ENCODE data around the gene ATXN1L.
A peak's percentile ranks its signal among the peaks of the same experiment; 100 is the strongest.
"Not testable (repeated sequence)": the region's sequence is repeated elsewhere in the genome, so short reads cannot be mapped to it uniquely, and the experiment has no call there.

The ATXN1L gene

DNA sequence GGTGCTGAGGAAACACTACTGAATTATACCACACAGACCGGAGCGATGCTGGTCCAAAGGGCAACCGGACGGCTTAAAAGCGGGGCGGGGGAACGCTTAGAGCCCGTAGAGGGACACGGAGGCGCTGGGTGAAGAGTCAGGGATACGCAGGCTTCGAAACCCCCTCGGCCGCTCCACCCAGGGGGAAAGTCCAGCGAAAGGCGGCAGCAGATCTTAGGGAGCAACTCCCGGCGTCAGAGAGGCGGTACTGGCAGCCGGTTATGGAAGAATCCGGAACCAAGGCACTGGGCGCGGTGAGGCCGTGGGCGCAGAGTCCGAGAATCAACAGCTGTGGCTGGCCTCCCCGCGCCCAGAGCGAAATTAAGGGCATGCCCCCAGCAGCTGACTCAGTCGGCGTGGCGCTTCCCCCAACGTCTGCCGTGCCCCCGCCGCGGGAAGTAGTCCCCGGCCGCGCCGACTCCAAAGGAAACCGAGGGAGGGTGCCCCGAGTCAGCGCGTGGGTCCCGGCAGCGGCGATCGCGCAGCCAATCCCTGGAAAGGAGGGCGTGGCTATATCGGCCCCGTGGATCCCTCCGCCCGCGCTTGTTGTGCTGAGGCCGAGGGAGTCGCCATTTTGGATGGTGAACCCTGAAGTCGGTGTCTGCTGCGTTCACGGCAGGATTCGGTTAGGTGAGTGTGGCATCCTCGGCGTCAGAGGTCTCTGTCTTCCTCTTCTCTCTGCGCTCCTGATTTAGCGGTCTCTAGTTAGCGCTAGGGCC, 49.3 kb downstream of the ATXN1L start, which contains the start of gene IST1:
Gene IST1 (plus strand): TSS at position 611 of the 758 bp plus-strand sequence. CDS start 20,110 bp downstream, outside the sequence.
- peak; percentile 98 for DNase-seq

- DNase-seq: no peak
These were observed 50.0 kb downstream of the ATXN1L start for GRCh38 chr16:71895679-71896365.

GRCh38 chr16:71896764-71897368, 51.1 kb downstream of the ATXN1L start:
- DNase-seq: no peak

DNA sequence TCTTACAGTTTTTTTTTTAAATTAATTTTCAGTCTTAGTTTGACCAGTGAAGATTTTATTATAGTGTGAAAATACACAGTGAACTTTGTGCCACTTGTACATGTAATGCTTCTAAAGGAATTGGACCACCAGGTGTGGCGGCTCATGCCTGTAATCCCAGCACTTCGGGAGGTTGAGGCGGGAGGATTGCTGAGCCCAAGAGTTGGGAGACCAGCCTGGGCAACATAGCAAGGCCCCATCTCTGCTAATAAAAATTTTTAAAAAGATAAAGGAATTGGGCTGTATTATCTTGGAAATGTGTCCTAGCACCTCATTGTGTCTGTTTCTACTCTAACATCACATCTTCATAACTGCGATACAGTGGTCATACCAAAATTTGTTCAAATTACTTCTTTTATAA, 53.4 kb downstream of the ATXN1L start:
- no peak for DNase-seq

DNA sequence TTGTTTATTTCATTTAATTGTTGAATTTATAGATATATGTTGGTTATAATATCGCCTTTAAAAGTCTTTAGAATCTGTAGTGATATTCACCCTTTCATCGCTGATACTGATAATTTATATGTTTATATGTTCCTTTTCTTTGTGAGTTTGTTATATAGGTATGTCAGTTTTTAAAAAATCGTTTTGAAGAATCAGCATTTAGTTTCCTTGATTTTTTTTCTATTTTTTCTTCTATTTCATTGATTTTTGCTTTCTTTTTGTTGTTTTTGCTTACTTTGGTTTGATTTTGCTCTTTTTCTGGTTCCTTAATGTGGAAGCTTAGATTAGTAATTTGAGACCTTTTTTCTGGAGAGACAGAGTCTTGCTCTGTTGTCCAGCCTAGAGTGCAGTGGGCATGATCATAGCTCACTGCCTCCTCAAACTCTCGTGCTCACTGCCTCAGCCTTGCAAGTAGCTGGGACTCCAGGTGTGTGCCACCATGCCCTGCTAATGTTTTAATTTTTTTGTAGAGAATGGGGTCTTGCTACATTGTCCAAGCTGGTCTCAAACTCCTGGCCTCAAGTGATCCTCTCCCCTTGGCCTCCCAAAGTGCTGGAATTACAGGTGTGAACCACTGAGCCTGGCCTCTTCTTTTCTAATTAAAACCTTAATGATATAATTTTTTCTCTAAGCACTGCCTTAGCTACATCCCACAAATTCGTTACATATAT, 57.0 kb downstream of the ATXN1L start:
- no peak for DNase-seq

DNA sequence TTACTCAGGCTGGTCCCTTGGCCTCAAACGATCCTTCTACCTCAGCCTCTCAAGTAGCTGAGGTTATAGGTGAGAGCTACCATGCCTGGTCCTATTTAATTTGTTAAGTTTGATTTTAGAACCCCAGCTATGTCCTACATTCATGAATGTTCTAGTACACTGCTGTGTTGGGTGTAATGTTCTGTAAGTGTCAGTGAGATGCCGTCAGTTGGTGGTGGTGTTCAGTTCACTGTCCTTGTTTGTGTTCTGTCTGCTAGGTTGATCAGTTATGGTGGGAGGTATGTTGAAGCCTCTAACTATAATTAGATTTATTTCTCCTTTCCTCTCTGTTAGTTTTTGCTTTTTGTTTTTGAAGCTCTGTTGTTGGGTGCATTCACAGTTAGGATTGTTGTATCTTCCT, 57.8 kb downstream of the ATXN1L start:
- no peak for DNase-seq

DNA sequence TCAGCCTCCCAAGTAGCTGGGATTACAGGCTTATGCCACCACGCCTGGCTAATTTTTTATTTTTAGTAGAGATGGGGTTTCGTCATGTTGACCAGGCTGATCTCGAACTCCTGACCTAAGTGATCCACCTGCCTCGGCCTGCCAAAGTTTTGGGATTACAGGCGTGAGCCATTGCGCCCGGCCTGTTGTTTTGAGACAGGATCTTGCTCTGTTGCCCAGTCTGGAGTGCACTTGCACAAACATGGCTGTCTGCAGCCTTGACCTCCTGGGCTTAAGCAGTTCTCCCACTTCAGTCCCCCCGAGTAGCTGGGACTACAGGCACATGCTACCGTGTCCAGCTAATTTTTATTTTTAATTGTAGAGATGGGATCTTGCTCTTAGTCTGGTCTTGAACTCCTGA, 58.5 kb downstream of the ATXN1L start:
- no peak for DNase-seq

GRCh38 chr16:71905765-71906164, 60.0 kb downstream of the ATXN1L start:
- DNase-seq: not testable (repeated sequence)
